ENCODE results near the gene ERBB4. TPM values are rescaled to one million over a fixed set of nuclear protein-coding genes. Genes with fewer than 3 reads are reported as not detected.

ERBB4 gene
- total RNA-seq, 4 donors from 2014 or later, result 0.59 to 1.5 (median 0.83) TPM

DNA sequence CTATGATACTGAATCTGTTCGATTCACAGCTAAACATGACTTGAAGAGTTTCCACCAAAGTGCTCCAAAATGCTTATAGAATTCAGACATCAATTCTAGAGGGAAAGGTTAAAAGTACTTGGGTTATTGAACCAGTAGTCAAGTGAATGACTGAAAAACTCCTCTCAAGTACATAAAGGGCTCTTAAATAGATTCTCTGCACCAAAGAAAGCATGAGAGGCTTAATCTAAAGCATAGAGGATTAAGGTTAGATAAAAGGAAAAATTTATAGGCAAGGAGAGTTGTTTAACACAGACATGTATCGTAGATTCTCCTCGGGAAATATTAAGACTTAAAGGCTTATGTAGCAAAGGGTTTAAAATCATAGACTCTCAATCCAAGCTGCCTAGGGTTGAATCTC is 701.4 kb downstream of the ERBB4 start:
- intact Hi-C loops (cut with DNase I; ENCODE audit: low total_unique reads), result no loop called here
- WGBS, 2 donors, result 78 to 82% methylated on average over 3 of the region's 3 CpGs
- no peak overlapping the region for H3K4me3 ChIP-seq (ENCODE audit: low read depth, poor library complexity, severe bottlenecking)
- no peak for DNase-seq (ENCODE audit: low spot score in 2 of 2)
- TF ChIP-seq, protein P1, sequence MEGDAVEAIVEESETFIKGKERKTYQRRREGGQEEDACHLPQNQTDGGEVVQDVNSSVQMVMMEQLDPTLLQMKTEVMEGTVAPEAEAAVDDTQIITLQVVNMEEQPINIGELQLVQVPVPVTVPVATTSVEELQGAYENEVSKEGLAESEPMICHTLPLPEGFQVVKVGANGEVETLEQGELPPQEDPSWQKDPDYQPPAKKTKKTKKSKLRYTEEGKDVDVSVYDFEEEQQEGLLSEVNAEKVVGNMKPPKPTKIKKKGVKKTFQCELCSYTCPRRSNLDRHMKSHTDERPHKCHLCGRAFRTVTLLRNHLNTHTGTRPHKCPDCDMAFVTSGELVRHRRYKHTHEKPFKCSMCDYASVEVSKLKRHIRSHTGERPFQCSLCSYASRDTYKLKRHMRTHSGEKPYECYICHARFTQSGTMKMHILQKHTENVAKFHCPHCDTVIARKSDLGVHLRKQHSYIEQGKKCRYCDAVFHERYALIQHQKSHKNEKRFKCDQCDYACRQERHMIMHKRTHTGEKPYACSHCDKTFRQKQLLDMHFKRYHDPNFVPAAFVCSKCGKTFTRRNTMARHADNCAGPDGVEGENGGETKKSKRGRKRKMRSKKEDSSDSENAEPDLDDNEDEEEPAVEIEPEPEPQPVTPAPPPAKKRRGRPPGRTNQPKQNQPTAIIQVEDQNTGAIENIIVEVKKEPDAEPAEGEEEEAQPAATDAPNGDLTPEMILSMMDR (IDR thresholded peaks at IDR 0.05), result no peak
- TF ChIP-seq POLR2A (IDR thresholded peaks at IDR 0.05), result no peak

DNA sequence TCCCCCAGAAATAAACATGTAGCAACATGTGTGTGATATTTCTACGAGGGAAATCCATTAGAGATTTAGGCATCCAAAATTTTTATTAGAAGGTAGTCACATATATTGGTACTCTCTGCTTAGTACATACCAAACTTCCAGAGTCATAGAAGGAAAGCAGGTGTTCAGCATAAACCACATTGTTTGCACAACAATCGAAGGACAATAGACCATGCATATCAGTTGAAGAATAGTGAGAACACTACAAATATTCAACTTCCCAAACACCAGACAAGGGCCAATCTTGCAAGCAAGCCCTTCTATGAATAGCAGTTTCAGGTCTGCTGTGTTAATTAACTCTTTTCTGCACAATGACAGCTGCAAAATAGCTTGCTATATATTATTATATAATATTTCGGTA is 702.2 kb downstream of the ERBB4 start:
- DNase-seq (ENCODE audit: low spot score in 2 of 2), result no peak
- H3K4me3 ChIP-seq (ENCODE audit: low read depth, poor library complexity, severe bottlenecking), result no peak overlapping the region
- 47 to 58% methylated on average over 3 of the region's 3 CpGs for WGBS, 2 donors
- TF ChIP-seq, protein P1 (IDR thresholded peaks at IDR 0.05), result no peak
- no peak for TF ChIP-seq POLR2A (IDR thresholded peaks at IDR 0.05)
- intact Hi-C loops (cut with DNase I; ENCODE audit: low total_unique reads), result no loop called here

DNA sequence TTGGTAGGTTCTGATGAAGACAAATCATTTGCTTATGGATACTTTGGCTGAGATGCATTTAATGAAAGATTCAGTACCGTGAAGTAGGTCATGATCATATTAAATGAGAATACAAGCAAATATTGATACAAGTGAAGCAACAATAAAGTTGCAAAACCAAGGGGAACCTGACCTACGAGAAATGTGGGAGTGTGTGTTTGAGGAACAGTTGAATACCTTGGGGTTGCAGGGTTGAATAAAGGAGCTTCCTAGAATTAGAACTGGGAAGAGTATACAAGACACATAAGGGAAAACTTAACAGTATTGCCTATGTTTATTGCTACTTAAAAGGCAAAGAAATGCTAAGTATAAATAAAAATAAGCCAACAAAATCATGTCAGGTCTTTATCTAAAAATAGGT is 702.9 kb downstream of the ERBB4 start:
- no peak overlapping the region for H3K4me3 ChIP-seq (ENCODE audit: low read depth, poor library complexity, severe bottlenecking)
- TF ChIP-seq, protein P1 (IDR thresholded peaks at IDR 0.05), result no peak
- no peak for TF ChIP-seq POLR2A (IDR thresholded peaks at IDR 0.05)
- intact Hi-C loops (cut with DNase I; ENCODE audit: low total_unique reads), result no loop called here
- no peak for DNase-seq (ENCODE audit: low spot score in 2 of 2)
- 74 to 79% methylated on average over 2 of the region's 2 CpGs for WGBS, 2 donors

DNA sequence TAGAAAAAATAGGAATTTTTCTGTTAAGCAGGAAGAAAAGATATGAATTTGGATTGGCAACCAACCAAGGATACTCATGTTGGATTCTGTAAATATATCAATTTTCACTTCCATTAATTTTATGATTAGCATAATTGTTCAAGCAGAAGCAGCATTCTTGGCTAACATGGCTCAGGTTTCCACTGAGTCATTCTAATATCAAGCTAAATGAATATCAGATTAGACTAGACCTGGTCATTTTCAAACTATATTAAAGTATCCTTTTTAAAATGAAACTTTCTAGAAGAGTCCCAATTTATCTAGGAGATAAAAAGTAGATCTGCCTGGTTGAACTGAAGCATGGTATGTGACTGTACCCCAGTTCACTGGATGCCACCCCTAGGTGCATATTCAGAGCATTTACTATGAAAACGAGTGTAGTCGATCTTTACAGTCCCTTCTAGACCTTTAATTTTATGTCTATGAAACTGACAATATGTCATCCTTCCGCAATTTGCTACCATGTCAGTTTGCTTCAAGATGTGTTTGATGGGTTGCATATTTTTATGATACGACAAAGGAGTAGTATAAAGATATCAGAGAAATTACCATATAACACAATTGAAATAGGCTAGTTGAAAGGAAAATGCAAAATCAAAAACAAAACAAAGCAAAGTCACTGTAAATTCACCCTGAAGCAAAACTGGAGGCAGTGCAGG is 704.9 kb downstream of the ERBB4 start:
- TF ChIP-seq, protein P1 (IDR thresholded peaks at IDR 0.05), result no peak
- TF ChIP-seq POLR2A (IDR thresholded peaks at IDR 0.05), result no peak
- no peak overlapping the region for H3K4me3 ChIP-seq (ENCODE audit: low read depth, poor library complexity, severe bottlenecking)
- intact Hi-C loops (cut with DNase I; ENCODE audit: low total_unique reads), result no loop called here
- WGBS, 2 donors, result 72 to 81% methylated on average over 4 of the region's 4 CpGs
- no peak for DNase-seq (ENCODE audit: low spot score in 2 of 2)

DNA sequence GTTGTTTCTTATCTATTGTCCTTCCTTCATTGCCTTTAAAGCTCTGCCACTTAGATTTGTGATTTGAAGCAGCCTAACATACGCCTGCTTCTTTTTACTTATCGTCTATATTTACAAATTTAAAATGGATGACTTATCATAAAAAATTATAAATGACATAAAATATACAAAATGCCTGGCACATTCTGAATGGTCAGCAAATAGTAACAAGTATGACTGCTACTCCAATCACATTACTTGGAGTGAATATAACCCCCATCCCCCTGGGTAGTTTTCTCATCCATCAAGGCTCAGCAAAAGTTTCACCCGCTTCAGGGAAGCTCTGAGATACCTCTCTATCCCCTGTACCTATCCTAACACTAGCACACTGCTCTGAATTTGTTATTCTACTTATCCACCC is 708.9 kb downstream of the ERBB4 start:
- H3K4me3 ChIP-seq (ENCODE audit: low read depth, poor library complexity, severe bottlenecking), result no peak overlapping the region
- 74 to 93% methylated on average over 3 of the region's 3 CpGs for WGBS, 2 donors
- no peak for TF ChIP-seq POLR2A (IDR thresholded peaks at IDR 0.05)
- TF ChIP-seq, protein P1 (IDR thresholded peaks at IDR 0.05), result no peak
- intact Hi-C loops (cut with DNase I; ENCODE audit: low total_unique reads), result no loop called here
- no peak for DNase-seq (ENCODE audit: low spot score in 2 of 2)

Measured in lower leg skin (tissue), 4 donors.